HG02885 (cell line): ENCODE measurements around the gene BCAS3.
"Not testable (repeated sequence)": the region's sequence is repeated elsewhere in the genome, so short reads cannot be mapped to it uniquely, and the experiment has no call there.

Experiments
- ATAC-seq: cut with Tn5 transposase; IDR thresholded peaks from one replicate; pipeline ENCODE4 v1.9.1; 2021; ENCODE audit warnings: mild to moderate bottlenecking; ENCODE audit not compliant: unreplicated experiment, poor library complexity

BCAS3 gene

DNA sequence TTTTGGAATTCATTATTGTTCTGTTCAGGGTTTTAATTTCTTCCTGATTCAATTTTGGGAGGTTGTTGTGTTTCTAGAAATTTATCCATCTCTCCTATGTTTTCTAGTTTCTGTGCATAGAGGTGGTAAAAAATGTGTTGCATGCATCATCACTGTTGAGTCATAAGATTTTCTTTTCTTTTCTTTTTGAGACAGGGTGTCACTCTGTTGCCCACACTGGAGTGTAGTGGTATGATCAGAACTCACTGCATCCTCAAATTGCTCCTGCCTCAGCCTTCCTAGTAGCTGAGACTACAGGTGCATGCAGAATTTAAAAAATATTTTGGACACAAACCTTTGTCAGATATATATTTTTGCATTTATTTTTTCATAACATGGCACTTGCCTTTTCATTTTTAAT lies 184.8 kb downstream of the BCAS3 start:
- ATAC-seq = no peak

GRCh38 chr17:60863892-60864707 lies 186.4 kb downstream of the BCAS3 start:
- ATAC-seq = no peak

GRCh38 chr17:60864708-60865005 lies 187.0 kb downstream of the BCAS3 start:
- ATAC-seq = no peak

- no peak for ATAC-seq
These were observed 197.1 kb downstream of the BCAS3 start for GRCh38 chr17:60874772-60875171.

- not testable (repeated sequence) for ATAC-seq
These were observed 209.3 kb downstream of the BCAS3 start for GRCh38 chr17:60886731-60887613.

DNA sequence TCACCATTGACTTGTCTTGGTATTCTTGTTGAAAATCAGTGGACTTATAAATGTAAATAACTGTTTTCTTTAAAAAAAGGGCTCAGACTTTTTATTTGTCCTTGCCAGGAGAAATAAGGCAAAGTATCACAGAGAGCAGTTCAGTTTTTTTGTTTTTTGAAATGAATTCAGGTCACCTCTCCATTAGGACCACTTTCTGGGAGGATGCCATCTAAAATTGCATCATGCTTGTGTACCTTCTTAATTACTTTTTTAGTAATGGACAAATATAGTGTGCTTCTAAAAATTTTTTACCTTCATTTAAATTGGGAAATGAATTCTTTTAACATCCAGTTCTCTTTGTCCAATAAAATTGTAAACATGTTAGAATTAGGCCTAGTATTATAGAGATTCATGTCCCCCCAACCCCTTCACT lies 210.0 kb downstream of the BCAS3 start:
- no peak for ATAC-seq

DNA sequence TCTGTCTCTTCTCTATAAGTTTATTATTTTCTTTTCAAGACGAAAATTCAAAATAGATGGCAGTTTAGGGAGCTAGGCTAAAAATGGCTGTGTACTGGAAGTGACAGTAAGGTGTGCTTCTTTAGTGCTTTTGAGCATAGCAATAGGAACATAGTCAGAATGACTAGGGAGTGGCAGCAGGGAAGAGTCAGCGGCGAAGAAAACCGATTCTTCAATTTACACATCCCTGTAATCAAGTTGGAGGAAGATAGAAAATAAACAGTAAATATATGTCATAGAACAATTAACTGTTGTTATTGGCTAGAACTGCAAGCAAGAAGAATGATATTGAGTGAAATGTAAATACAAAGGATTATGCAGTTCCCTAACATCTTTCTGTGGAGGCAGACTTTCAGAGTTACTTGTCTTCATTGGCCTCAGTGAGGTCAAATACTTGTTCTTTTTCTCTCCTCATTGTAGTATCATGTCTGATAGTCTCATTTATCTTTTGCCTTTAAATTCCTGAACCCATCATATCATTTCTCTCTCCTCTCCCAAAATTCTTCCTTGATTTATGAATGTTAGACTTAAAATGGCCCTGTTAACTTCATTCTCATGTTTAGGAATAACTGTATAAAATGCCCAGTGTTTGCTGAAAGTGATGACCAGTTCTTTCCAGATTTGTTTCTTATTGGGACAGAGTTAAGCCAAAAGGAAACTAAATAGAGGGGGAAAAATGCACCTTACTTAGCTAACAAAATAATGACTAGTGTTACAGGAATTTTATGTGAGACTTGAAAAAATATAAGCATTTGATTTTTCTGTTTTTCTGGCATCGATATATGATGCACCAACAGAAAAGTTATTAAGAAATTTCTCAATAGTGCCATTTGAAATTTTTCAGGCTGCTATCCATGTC lies 211.4 kb downstream of the BCAS3 start:
- no peak for ATAC-seq

DNA sequence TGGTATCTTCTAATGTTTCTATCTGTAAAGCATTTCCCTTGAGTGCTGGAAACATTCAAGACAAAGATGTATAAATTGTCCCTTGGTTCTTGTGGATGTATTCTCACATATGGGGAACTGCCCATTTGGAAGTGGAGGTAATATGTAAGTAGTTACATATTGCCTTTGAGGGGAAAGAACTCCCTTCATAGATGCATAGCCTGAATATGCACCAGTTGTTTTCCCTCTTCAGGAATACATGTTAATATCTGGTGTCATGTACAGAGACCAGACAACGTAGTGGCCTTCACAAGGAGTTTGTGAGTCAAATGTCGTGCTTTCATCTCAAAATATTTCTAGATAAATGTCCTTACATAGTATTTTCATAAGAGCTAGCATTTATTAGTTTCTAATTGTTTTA lies 213.5 kb downstream of the BCAS3 start:
- no peak for ATAC-seq

DNA sequence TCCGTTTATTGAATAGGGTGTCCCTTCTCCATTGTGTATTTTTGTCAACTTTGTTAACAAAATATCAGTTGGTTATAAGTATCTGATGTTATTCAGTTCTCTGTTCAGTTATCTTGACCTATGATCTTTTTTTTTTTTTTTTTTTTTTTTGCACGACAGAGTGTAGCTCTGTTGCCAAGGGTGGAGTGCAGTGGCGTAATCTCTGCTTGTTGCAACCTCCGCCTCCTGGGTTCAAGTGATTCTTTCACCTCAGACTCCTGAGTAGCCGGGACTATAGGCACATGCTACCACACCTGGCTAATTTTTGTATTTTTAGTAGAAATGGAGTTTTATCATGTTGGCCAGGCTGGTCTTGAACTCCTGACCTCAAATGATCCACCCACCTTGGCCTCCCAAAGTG lies 215.8 kb downstream of the BCAS3 start:
- ATAC-seq = no peak

DNA sequence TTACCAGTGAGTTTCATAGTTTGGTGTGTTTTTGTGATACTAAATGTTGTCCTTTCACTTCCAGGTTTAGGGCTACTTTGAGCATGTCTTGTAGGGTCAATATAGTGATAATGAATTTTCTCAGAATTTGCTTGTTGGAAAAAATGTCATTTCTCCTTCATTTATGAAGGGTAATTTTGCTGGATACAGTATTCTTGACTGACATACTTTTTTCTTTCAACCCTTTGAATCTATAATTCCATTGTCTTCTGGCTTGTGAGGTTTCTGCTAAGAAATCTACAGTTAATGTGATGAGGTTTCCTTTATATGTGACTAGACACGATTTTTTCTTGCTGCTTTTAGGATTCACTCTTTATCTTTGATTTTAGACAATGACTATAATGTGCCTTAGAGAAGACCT lies 219.3 kb downstream of the BCAS3 start:
- ATAC-seq = no peak

- ATAC-seq = no peak
These were observed 221.5 kb downstream of the BCAS3 start for GRCh38 chr17:60899115-60899514.

DNA sequence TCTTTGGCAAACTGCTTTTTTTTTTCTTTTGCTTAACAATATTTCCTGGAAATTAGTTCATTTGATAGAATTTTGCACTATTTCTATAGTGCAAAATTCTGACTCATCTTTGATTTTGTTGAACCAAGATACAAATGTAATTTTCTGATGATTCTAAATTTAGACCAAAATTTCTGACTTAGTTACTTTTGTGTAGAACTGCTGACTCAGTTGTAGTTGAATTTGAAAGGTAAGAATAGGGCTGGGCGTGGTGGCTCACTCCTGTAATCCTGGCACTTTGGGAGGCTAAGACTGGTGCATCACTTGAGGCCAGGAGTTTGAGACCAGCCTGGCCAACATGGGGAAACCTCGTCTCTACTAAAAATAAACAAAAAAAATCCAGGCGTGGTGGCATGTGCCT lies 223.0 kb downstream of the BCAS3 start:
- ATAC-seq = no peak

- no peak for ATAC-seq
These were observed 223.6 kb downstream of the BCAS3 start for GRCh38 chr17:60901242-60901641.

DNA sequence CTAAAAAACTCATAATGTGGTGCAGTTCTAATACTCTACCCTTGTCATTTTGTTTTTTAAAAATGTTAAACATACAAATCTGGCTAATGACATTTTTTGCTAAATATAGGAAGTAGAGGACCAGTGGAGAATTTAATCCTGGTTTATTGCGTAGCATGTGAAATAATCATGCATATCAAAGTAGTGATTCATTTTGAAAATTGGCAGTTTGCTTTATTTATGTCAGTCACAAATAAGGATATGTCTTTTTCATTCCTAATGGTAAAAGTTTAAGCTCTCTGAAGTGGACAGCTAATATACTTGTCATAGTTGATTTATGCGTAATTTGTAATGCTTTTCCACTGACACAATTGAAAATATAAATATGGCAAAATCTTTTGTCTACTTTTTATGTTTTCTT lies 224.2 kb downstream of the BCAS3 start:
- ATAC-seq = no peak

- ATAC-seq = no peak
These were observed 224.7 kb downstream of the BCAS3 start for GRCh38 chr17:60902399-60902798.

- no peak for ATAC-seq
These were observed 226.9 kb downstream of the BCAS3 start for GRCh38 chr17:60904582-60904981.

DNA sequence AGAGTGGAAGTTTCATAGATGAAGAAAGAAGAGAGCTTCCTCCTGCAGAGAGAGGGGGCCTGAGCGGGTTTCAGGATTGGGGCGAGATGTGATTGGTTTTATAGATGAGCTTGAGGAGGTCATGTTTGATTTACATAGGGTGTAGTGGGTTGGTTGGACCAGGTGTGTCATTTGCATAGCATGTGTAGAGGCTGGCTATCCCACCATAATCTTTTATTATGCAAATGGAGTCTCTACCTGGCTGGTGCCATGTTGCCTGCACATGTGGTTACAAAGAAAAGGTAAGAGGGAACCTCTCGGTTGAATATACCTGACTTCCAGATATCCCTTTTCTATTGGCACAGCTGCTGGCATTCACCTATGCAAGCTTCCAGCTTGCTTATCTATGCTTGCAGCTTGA lies 228.1 kb downstream of the BCAS3 start:
- no peak for ATAC-seq

GRCh38 chr17:60908324-60908723 lies 230.7 kb downstream of the BCAS3 start:
- no peak for ATAC-seq

- no peak for ATAC-seq
These were observed 231.8 kb downstream of the BCAS3 start for GRCh38 chr17:60909405-60909804.

GRCh38 chr17:60910415-60910814 lies 232.8 kb downstream of the BCAS3 start:
- no peak for ATAC-seq

- no peak for ATAC-seq
These were observed 236.4 kb downstream of the BCAS3 start for GRCh38 chr17:60914078-60914477.
